AML-193 (cell line): ENCODE results near the gene PDGFA.

ENCODE experiments used
- DNase-seq, 2 experiments: peaks; one replicate each; lab custom pipeline; 2025; lab: John Stamatoyannopoulos, UW

The PDGFA gene

DNA sequence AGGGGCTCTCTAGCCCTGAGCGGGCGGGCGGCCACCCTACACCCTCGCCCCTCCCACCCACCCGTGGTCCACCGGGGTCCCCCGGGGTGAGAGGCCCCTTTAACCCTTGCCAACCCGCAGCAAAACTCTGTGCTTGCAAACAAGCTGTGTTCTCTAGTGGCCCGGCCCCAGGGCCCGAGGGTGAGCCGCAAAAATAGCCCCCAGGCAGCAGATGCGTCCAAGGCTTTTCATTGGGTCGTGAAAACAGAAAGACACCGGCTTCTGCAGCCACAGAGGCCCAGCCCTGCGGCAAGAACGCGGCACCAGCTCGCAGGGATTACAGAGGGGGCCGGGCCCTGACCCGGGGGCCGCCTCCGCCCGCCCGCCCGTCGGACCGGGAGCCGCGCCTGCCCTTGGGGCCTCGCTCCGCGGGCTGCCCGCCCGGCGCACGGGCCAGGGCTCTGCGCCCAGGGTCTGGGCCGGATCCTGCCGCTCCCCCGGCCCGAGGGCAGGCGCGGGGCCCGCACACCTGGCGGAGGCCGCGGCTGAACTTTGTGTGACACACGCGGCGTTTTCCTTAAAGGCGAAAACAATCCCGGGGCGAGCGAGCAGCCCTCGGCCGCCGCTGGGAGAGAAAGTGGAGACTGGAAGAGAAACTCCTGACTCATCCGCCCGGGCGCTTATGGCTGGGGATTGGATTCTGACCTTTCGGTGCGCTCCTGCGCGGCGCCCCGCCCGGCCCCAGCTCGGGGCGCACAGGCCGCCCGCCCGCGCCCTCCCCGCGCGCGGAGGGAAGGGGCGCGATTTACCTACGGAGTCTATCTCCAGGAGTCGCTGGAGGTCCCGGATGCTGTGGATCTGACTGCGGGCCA, 2.8 kb downstream of the PDGFA start:
- no peak for DNase-seq

DNA sequence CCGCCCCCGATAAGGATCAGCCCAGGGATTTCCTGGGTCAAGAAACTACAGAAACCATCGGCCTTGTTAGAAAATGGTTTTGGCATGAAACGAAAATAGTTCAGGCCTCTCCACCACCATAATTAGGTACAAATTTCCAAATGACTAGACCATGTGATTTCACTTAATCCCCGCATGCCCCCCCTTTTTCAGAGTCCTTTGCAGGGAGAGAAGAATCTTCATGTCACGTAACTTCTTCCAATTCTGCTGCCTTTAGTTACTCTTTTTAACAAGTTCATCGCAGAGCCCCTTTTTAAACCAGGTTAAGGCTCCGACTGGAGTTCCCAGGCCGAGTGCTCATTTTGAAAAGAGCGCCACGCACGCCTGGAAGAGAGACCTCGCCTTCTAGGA, 3.4 kb downstream of the PDGFA start:
- no peak for DNase-seq

DNA sequence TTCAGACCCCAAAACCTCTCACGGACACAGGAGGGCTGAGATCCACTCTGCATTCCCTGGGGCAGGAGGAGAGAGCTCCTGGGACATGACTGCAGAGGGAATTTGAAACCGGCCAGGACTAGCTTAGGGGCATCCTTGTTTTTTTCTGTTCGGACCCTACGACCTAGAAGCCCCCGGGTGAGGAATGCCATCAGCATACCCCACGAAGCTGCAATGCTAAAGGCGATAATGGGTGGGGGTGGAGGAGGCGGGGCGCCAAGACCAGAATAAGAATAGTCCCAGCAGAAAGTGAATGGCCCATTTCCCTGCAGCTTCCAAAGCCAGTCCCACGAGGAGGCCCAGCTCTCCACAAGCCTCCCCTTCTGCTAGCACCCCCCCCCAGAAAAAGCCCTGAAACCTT, 4.0 kb downstream of the PDGFA start:
- DNase-seq = no peak

DNA sequence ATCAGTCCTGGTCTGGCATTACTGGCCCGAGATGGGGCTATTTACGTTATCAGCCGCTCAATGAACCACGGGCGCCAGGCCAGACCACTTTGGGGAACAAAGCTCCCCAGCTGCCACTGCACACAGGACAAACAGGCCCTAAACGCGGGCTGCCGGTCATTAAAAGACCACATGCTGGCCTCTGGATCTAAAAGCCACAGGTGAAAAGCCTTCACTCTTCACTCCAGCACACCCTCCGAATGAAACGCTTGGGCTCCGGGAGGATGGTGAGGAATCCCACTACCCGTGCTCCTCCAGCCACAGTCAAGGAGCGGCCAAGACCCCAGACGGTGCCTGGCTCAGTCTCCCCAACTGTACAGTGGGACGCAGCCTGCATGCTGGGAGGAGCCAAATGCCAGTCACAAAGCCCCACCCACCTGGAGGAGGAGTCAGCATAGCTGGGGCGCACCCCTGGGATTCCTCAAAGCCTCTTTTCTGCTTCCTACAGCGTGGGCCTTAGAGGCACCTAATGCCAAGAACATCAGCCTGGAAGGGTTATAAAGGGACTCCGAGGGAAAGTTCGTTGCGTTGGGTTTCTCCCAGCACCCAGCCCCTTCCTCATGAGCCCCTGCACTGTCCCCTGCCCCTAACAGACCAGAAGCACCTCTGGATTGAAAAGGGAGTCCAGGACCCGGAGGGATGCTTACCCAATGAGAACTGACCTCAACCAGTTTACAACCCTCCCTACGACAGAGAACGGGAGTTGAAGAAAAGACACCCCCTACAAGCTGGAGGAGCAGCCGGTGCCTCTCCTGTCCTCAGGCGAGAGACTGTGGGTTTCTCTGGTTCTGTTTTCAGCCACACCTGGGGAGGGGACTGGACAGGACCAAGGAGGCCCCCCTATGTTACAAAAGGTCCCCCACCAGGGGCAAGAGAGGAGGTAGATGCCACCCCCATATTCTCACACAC, 4.7 kb downstream of the PDGFA start:
- no peak for DNase-seq

DNA sequence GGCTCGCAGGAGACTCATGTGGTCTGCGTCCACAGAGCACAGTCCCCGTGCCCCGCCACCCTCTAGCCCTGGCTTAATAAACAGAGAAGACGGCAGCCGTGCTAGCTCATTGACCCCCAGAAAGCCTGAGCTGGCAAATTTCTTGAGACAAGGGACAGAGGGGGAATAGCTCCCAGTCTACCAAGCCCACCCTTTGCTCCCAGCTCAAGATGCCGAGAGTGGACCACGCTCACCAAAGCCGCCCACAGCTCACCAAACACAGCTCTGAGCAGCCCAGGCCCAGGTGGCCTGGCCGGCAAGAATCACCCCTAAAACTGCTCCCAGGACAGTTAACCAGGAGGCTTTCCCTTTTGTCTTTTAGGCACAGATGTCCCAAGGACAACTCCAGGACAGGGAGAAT, 5.4 kb downstream of the PDGFA start:
- DNase-seq = no peak

DNA sequence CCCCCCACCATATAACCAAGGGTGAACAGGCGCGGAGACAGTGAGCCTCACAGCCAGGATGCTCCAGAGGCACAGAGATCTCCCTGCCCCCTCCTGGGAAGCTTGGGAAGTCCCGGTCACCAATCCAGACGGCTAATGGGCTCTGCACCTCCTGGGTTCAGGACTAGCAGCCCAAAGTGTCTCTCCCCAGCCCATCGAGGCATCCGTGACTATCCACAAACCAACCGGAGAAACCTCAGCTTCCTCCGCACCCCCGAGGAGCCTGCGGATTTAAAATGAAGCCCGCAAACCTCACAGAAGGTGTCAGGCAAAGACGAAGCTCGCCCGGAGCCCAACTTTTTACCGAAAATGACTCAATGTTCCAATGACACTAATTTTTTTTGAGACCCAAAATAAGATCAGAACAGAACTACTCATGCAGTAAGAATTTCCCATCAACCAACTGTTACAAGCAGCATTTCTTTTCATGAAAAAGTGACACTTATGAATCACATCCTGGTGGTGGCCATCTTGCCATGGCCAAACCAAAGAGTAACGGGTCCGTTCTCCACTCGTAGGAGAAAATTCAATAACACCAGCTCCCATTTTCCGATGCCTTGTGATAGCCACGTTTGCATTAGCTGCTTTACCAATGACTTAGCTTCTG, 6.0 kb downstream of the PDGFA start:
- no peak for DNase-seq

DNA sequence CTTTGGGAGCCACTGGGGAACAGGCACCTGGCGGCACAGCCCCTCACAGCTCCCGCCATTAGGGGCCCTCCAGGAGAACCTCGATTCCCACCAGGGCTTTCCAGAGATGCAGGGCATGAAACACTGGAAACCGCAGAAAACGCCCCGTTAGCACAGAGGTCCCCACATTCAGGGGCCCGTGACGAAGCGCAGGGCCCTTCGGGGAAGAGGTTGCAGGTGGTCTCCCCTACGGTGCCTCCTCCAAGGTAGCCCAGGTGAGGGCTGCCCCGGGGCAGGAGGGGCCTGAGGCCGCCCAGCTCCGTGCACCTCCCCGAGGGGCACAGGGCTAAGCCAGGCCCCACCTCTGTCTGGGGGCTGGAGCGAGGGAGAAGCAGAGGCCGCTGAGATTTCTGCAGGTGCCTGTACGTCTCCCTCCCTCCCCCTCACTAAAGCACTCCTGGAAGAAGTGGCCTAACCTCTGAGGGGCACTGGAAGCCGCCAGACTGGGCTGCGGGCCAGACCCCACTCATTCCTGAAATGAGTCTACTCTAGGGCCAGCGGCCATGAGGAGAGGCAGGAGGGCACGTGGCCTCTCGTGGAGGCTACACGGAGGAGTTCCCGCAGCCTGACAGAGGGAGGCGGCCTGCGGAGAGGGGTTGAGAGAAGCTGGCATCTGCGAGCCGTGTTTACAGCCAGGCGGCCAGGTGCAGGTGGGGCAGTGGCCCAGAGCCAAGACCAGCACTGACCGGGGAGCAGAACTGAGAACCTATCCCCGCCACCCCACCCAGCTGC, 6.9 kb downstream of the PDGFA start:
- DNase-seq = no peak

DNA sequence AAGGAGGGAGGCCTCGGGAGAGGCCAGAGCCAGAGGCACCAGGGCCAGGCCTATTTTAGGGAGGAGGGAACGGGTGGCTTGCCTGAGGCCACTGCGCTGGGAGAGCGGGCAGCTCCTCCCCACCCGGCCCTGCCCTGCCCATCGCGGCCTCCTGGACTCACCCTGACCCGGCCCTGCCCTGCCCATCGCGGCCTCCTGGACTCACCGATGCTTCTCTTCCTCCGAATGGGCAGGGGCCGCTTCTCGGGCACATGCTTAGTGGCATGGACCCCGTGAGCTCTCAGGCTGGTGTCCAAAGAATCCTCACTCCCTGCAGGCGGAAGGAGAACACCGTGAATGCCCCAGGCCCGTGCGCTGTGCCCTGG, 7.5 kb downstream of the PDGFA start:
- no peak for DNase-seq

DNA sequence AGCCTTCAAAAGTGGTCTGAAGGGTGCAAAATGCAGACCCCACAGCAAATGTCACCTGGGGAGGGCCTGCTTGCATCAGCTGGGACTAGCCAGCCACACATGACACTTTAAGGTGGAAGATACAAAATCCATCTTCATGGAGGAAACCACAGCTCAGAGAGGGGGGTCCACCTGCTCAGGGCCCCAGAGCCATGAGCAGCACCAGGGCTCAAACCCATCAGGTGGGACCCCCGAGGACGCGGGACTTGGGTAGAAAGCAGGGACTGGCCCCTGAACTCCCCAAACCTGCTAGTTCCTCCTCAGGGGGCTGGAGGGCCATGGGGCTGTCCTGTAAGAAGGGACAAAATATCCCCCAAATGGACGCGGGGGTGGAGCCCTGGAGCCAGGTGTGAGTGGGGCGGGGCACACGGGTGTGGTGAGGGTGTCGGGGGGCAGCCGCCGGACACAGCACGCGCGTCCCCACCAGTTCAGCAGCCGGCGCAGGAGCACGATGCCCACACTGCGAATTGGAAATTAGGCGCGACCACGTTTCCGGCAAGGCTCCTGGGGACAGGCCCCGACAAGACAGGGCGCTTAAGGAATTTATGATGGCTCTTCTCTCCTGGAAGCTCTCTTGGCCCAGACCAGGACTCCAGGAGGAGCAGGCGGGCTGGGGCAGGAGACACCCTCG, 8.0 kb downstream of the PDGFA start:
- DNase-seq = no peak

DNA sequence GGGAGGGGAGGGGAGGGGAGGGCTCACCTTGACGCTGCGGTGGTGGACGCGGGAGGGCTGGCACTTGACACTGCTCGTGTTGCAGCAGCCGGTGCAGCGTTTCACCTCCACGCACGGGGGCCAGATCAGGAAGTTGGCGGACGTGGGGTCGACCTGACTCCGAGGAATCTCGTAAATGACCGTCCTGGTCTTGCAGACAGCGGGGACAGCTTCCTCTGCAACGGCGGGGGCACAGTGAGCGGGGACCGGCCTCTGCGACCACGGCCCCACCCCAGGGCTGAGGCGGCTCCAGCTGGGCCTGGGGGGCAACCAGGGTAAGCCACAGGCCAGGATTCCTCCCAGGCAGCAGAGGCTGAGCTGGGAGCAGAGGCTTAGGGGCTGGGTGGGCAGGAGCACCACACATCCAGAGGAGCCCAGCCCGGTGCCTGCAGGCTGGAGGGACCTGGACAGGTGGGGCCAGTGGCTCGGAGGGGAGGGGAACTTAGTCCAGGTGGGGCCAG, 8.8 kb downstream of the PDGFA start:
- no peak for DNase-seq

DNA sequence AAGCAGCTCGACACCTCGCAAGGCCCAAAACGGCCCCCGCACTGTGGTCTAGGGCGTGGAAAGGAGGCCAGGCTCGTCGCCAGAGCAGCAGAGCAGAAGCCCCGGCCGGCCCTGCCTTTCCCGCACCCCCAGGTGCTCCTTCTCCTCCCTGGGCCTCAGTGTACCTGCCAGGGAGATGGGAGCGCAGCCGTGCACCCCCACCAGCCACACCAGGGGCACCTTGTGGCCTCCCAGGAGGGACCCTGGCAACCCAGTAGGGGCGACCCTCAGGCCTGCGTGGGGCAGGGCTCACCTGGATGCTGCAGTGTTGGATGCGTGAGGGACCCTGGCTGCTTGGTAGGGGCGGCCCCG, 9.5 kb downstream of the PDGFA start:
- no peak for DNase-seq

DNA sequence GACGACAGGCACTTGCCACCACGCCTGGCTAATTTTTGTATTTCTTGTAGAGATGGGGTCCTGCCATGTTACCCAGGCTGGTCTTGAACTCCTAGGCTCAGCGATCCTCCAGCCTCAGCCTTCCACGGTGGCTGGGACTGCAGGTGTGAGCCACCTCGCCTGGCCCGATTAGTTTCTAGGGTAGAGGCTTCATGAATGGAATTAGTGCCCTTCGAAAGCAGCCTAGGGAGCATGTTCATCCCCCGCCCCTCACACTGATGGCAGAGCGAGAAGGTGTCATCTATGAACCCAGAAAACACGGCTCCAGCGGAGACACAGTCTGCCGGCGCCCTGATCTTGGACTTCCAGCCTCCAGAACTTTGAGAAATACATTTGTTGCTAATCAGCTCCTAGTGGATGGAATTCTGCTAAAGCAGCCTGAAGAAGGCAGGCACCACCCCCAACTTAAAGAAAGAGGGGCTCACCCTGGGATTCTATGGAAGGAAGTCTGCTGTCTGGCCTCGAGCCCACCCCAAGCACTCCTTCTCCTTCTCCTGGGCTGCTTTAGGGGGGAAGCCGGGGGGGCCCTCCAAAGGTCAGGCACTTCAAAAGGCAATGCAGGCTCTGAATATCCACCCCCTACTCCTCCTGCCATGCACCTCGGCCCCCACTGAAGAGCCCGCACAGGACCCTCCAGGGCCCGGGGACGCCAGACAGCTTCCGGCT, 10.1 kb downstream of the PDGFA start:
- DNase-seq = no peak

DNA sequence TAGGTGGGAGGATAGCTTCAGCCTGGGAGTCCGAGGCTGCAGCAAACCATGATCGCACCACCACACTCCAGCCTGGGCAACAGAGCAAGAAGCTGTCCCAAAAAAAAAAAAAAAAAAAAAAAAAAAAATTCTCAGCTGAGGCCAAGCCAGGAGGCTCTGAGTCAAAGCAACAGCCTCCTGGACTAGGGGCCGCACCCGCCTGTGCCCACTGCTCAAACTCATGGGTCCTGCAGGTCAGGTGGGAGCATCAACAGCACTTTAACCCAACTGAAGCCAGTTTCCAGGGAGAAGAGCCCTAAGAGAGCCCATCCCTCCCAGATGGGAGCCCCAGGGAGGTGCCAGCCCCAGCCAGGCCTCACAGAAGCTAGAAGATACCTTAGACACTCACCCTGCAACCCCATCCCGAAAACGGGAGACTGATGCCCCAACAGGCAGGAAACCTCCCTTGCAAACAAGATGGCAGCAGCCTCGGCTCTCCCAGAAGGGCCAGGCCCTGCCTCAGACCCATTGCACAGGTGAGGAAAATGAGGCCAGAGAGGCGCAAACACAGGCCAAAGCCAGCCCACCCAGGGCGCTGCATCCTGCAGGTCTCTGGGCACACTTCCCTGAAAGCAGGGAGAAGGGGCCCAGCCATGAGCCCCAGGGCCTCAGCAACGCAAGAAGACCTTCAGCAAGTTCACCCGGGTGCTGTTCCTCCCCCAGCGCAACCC, 11.0 kb downstream of the PDGFA start:
- no peak for DNase-seq

DNA sequence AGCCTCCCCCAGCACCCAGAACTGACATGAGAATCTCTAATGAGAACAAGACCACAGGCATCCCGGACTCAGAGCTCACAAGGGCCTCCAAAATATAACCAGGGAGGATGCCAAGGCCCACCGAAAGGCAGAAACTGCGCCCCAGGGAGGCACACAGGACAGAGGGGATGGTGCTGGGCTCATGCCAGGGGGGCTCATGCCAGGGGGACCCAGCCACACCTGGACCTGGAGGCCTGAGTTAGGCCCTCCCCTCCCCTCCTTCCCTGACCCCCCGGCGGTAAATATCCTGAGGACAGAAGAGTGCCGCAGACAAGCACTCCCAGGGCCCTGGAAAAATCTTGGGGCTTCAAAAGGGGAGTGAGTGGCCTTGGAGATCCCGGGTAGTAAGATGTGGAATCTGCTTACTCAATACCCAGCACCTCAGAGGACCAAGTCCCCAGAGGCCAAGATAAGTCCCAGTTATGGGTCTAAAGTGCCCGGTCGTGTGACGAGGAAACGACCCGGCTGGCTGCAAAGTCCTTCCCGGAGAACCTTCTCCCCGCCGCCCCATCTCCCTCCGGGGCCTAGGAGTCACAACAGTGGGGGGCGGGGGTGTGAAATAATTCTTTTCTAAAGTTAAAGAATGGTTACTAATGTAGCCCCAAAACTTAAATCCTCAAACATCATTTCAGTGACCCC, 11.9 kb downstream of the PDGFA start:
- no peak for DNase-seq

DNA sequence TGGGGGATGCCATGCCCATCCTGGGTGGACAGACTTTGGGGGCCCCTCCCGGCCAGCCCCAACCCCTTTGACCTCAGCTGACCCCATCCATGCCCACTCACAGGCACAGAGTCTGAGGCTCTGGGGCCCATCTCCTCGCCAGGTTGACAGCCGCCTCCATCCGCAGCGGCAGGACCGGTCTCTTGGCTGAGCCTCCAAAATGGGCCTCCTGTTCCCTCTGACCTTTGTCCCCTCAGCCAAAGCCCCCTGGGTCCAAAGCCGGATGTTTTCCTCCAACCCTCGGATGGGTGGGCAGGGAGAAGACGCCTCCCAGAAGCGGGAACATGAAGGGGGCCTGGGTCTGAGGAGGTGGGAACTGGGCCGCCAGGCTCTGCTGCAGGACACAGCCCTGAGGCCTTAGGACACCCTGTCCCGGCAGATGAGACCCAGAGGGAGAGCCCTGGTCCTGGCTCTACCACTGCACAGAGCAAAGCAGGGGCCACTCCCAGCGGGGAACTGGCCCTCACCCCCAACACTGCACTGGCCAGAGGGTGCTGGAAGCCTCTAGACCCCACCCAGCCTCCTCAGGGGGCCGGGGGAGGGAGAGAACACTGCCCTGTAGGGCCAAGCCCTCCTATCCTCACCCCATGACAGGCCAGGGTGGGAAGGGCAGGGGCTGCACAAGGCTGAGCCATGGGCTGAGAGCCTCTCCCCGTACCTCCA, 12.6 kb downstream of the PDGFA start:
- no peak for DNase-seq

DNA sequence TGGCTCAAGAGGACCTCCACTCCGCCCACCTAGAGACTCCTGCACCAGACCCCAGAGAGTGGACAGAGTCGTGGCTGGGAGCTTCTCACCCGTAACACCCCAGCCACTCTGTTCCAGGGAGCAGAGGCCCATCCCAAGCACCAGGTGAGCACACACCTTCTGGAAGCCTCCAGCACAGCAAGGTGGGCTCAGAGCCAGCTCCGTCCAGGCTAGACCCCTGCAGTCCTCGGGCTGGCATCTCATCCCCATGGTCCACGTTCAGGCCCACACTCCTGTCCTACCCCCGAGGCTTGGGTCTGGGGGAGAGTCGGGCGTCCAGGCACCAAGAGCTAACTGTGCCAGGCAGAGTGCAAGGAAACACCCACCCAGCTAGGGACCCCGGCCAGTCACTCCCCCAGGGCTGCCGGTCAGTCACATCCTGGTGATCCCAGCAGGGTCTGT, 13.2 kb downstream of the PDGFA start:
- no peak for DNase-seq

DNA sequence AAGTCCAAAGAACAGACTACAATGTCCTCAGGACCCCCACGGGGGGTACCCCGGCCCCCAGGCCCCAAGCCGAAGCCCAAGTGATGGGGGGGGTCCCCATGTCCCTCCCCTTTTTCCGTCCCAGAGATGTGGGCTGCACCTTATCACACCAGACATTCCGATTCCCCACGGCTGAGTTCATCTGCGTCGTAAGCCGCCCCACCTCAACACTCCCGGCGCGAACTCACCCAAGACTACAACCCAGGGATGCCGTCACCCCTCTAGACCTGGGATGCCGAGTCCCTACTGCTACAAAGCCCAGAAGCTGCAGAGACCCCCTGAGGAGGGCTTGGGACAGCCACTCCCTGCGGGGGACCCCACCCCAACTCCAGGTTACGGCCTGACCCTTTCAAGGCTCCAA, 14.5 kb downstream of the PDGFA start:
- DNase-seq = no peak

DNA sequence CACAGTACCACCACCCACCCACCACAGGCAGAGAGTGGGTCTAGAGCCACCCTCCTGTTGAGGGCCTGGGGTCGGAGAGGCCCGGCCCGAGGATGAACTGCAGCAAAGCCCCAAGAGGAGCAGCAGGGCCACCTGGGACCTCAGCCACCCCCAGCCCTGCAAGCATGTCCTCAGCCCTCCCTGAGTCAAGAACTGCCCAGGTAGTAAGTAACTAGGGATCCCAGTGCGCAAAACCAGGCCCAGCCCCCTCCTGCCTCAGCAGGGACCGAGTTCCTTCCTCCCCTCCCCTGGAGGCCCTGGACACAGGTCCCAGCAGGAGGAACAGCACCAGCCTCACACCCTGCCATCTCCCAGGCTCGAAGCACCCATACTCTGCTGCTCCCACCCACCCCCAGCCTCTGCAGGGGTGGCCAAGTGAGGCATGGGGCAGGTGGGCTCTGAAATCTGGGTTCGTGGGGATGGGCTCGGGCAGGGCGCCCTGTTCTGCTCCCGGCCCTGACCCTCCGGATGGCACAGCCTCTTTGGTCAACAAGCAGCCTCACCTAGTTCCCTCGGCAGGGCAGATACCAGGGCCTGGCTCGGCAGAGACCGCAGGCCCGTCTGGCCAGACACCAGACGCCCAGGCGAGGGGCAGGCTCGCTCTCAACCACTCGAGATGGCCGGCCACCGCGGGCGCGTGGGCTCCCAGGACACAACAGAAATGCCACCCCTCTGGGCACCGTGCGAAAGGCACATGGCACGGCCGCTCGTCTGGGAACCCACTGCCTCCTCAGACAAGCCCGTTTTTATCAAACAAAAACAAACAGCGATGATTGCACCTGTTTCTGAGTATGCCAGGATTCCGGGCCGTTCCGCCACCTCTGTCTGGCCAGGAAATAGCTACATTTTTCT, 15.2 kb downstream of the PDGFA start:
- no peak for DNase-seq
